ENCODE results near the gene DTNBP1. TPM values are rescaled to one million over a fixed set of nuclear protein-coding genes. Genes with fewer than 3 reads are reported as not detected.

DTNBP1 gene
- total RNA-seq, 1 donor from 2014 or later: 3.6 TPM

DNA sequence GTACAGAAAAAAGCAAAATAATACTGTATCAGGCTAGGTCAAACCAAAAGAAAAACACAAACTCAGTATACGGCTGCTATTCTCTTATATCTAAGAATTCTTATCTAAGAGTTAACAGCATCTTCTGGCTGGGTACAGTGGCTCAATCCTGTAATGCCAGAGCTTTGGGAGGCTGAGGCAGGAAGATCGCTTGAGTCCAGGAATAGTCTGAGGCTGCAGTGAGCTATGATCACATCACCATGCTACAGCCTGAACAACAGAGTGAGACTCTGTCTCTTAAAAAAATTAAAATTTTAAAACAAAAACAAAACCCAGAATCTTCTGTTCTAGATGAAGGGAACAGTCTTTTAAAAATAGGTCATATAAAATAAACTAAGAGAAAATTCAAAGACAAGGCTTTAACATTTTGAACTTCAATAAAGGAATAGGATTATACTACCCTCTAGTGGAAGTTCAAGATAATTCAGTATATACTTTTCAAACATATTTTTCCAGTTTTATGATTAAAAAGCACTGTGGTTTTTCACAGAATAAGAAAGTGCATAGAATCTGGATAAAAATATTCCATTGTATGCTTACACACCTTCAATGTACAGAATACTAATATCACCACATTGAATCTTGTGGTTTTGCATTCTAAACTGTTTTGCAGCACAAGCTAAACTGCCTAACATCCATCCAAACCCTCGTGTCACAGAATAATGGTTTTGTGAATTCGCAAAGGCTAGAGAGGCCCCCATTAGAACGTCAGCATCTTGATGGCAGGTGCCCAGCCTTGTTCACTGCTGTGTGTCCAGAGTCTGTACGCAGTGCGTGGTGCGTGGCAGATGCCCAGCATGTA, 39.3 kb downstream of the DTNBP1 start:
- peak; percentile 81 for DNase-seq (ENCODE audit: low spot score)

- no peak for DNase-seq (ENCODE audit: low spot score)
These were observed 40.6 kb downstream of the DTNBP1 start for GRCh38 chr6:15622045-15622740.

DNA sequence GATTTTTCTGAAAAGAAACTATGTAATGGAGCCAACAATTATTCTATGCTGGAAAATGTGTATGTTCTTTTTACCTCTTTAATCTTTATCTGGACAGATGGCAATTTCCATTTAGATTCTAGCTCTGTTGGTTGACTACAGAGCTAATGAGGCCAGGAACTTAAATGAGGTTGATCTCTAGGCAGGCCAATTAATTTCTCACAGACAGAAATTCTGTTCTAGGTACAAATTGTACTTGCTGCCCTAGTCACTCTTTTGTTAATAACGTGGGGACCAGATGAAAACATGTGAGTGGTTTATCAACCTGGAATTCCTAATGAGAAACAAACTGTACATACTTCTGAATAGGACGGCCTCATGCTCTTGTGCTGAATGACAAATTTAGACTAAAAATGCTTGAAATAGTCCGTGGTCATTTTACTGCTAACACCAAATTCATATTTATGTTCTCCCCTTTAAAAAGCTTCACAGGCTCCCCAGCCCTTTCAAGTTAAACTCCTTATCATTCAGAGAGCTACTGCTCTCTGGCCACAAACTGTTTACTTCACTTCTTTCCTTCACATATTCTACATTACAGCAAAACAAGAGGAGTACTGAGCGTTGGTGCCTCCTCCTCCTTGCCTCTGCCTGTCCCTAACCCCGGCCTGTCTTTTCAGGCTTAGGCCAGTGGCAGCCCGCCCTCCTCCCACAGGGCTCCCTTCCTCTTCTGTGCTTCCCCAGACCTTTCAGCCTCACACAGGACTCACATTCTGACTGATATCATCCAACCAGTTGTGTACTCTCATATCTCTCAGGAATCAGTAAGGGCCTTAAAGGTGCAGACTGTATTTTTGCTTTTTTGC, 41.4 kb downstream of the DTNBP1 start:
- DNase-seq (ENCODE audit: low spot score): peak; percentile 63

DNA sequence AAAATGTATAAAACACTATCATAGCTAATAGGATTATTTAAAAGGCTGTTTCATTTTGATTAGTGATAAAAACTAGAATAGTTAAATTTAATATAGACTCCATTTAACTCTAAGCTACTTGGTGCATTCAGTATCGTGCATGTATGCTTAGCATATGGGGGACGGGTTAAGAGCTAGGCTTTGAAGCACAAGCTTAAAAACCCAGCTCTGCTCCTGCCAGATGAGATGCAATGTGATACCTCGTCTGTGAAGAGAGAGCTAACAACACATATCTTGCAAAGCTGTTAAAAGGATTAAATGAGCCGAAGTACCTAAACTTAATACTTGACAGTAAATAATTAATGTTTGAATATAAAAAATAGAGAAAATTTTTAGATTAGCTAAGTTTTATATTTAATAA, 42.2 kb downstream of the DTNBP1 start:
- DNase-seq (ENCODE audit: low spot score): peak; percentile 71

- DNase-seq (ENCODE audit: low spot score): no peak
These were observed 43.5 kb downstream of the DTNBP1 start for GRCh38 chr6:15619330-15619729.

- no peak for DNase-seq (ENCODE audit: low spot score)
These were observed 44.1 kb downstream of the DTNBP1 start for GRCh38 chr6:15618685-15619084.

GRCh38 chr6:15616261-15616660, 46.6 kb downstream of the DTNBP1 start:
- DNase-seq (ENCODE audit: low spot score): no peak

DNA sequence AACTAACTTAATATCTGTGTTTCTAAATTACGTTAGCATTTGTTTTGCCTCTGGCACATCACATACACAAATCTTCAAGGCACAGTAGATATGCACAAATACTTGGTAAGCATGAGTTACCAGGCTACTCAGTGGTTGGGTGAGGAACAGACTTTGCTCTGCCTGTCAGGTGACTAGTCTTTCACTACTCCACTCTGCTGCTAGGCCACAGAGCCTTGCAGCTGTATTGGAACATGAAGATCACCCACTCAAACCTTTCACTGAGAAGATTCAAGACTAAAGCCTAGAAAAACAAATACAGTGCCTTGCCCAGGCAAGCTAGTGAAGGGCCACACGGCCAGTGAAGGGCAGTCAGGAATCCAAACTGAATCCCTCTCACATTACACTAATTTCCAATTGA, 47.0 kb downstream of the DTNBP1 start:
- DNase-seq (ENCODE audit: low spot score): no peak

- no peak for DNase-seq (ENCODE audit: low spot score)
These were observed 48.6 kb downstream of the DTNBP1 start for GRCh38 chr6:15614277-15614676.

DNA sequence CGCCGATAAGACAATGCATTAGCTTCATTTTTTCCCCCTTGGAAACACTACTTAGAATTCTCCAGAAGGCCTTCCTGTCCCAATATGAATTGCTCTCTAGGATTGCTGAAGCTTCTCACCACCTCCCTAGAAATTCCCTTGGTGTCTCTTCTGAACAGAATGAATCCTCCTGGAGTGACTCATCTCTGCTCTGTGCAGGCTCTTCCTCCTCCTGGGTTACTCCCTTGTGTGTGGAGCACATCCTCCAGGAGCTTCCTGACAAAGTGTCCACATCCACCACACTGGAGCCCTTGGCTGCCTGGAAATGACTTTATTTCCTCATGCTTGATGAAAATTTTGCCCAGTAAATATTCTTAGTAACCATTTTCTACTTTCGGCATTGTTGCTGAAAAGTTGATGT, 54.4 kb downstream of the DTNBP1 start:
- DNase-seq (ENCODE audit: low spot score): peak; percentile 63

DNA sequence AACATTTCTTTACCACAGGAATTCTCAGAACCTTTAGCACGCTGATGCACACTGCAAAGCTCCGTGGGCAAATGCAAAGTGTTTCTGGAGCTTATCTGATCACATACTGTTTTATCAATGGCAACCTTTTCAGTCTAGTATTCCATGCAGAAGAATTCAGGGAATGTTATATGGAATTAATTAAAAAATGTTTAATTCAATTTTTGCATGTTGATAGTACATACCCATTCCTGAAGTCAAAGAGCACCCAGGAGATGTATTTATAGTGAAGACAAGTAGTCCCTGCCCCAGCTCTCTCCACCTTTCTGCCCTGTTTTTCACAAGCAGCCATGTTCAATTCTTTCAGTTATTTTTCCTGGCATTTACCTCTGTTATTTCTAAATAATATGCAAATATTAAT, 55.2 kb downstream of the DTNBP1 start:
- DNase-seq (ENCODE audit: low spot score): no peak

DNA sequence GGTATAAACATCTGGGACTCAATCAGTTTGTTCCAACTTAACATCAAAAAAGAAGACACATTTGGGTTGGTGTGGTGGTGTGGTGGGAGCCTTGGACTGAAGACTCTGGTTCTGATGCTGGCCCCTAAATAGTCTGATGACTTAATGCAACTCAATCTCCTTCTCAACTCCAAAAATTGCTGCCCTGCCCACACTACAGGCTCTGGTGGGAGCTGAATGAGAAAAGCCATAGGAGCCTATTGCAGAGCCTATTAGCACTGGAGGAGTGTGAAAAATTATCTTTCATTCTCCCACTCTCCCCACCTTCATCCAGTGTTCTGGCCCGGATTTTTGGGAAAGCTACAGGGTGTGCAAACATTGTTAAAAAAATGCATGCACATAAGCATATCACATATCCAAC, 56.5 kb downstream of the DTNBP1 start:
- no peak for DNase-seq (ENCODE audit: low spot score)

DNA sequence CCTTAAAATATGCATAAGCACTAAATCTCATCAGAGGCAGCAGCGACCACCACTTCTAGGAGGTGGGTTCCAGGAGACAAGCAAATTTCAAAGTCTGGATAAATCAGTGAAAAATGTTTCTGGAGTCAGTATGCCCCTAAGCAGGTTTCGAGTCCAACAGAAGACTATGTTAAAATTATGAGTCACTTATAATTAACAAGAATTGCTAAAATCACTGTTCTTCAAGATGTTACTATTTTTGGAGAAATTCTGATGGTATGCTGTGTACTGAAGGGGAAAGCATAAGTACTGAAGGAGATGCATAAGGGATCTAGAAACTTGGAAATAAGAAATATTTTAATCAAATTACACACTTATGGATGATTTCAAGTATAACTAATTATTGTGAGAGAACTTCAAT, 58.0 kb downstream of the DTNBP1 start:
- DNase-seq (ENCODE audit: low spot score): no peak

DNA sequence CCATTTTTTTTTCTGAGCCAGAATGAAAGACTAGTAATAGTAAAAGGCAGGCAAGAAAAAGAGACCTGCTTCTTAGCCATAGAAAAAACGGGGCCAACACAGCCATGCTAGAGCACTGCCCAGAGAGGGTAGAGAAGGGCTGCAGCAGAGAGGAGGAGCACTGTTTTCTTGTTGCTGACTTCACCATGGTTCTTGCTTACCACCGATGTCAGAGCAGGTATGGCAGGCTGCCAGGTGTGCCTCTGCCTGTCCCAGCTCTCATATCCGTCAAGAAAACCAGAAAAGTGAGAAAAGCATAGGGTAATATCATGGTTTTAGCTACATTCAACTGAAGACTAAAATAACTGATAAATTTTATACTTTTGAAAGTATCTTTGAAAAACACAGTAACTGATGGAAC, 60.7 kb downstream of the DTNBP1 start:
- peak; percentile 61 for DNase-seq (ENCODE audit: low spot score)

DNA sequence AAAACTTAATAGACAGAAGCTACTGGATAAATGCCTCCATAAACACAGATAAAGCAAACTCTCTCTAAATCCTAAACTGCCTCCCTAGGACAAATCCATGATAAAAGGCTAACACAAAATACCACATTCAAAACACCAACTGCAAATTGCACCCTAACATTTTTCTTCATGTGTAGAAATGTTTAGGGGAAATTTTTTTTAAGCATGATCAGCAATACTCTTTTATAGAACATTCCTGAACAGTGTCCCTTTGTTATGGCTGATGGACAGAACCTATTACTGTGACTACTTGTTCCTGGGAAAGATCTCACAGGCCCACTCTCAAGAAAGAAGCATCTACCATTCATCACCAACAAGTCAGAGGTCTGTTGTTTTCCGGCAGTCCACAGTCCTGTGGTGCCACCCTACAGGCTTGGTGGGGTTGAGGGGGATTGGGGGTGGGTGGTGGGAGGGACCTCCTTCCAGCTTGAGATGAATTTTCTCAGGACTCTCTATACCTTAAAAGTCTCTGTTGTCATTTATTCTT, 64.5 kb downstream of the DTNBP1 start:
- DNase-seq (ENCODE audit: low spot score): peak; percentile 20

DNA sequence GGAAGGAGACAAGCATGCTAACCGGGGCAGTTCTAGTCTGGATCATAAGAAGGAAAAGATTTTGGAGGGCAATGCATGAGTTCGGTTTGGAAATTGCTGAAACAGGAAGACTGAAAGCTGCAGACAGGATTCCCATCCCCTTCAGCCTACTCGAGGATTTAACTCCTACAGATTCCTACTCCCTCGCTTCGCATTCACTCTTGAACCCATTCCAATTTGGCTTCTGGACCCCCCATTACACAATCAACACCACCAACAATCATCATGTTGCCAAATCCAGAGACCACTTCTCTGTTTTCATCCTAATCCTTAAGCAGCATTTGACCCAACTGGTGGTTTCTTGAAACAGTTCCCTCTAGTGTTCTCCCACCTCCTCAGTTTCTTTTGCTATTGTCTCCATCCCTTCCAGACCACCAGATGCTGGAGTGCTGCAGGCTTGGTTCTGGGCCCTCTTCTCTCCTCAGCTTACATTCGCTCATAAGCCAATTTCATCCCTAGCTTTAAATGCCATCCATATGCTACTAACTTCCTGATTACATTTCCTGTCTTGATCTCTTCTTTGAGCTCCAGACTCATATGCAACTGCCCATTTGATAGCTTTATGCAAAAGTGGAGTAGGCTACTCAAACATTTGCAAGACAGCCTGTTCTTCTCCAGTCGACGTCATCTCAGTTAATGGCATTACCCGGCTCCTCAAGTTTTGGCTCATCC, 66.5 kb downstream of the DTNBP1 start:
- no peak for DNase-seq (ENCODE audit: low spot score)

- DNase-seq (ENCODE audit: low spot score): peak; percentile 52
These were observed 67.2 kb downstream of the DTNBP1 start for GRCh38 chr6:15595461-15596173.

- no peak for DNase-seq (ENCODE audit: low spot score)
These were observed 68.1 kb downstream of the DTNBP1 start for GRCh38 chr6:15594512-15595259.

DNA sequence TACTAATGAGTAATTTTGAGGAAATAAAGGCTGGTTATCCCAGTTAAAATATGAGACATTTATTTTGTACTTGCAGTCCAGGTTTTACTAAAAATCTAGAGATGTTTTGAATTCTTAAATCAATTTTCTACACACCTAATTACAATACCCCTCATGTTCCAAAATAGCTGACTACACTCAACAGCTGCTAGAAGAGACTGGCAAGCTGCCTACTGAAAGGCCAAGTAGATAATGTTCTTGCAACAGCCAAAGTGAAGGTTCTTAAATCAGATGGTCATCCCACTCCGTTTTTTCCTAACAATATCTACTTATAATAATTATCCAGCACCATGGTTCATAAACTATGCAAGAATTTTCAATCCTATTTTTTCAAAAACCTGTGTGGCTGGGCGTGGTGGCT, 69.0 kb downstream of the DTNBP1 start:
- DNase-seq (ENCODE audit: low spot score): no peak

- no peak for DNase-seq (ENCODE audit: low spot score)
These were observed 70.2 kb downstream of the DTNBP1 start for GRCh38 chr6:15592610-15593009.
